H9 (cell line): ENCODE data around the gene FAM53B. TPM values are rescaled to one million over a fixed set of nuclear protein-coding genes. Genes with fewer than 3 reads are reported as not detected.

Experiments used
- DNase-seq: peaks from one replicate; pipeline ENCODE4 v3.0.0-alpha.2; 2017
- H2AFZ ChIP-seq: one replicate; pipeline ENCODE4 v1.6.1; 2013; ENCODE audit warnings: mild to moderate bottlenecking, low read length, control low read depth, moderate library complexity
- H2AK5ac ChIP-seq: 2 replicates; pipeline ENCODE4 v1.6.1; 2013; ENCODE audit warnings: low read length, control low read depth, mixed read lengths; ENCODE audit not compliant: insufficient read length
- H2BK120ac ChIP-seq: one replicate; pipeline ENCODE4 v1.6.1; 2013; ENCODE audit warnings: low read depth, mild to moderate bottlenecking, low read length, control low read depth, inconsistent platforms; ENCODE audit not compliant: poor library complexity, severe bottlenecking
- H2BK12ac ChIP-seq: 2 replicates; pipeline ENCODE4 v1.6.1; 2013; ENCODE audit warnings: low read length, control low read depth, mixed read lengths, low read depth; ENCODE audit not compliant: insufficient read length
- H2BK15ac ChIP-seq: 2 replicates; pipeline ENCODE4 v1.6.1; 2013; ENCODE audit warnings: low read depth, low read length, control low read depth
- H2BK20ac ChIP-seq: one replicate; pipeline ENCODE4 v1.6.1; 2013; ENCODE audit warnings: low read depth, mild to moderate bottlenecking, low read length, control low read depth, inconsistent platforms; ENCODE audit not compliant: poor library complexity, severe bottlenecking
- H2BK5ac ChIP-seq: 2 replicates; pipeline ENCODE4 v1.6.1; 2013; ENCODE audit warnings: low read length, control low read depth, mixed read lengths; ENCODE audit not compliant: insufficient read length
- H3K14ac ChIP-seq: 2 replicates; pipeline ENCODE4 v1.6.1; 2013; ENCODE audit warnings: low read length, control low read depth; ENCODE audit not compliant: insufficient read depth
- H3K18ac ChIP-seq: 2 replicates; pipeline ENCODE4 v1.6.1; 2013; ENCODE audit warnings: low read depth, mild to moderate bottlenecking, mixed read lengths, low read length, control low read depth; ENCODE audit not compliant: insufficient read length
- H3K23ac ChIP-seq: 2 replicates; pipeline ENCODE4 v1.6.1; 2013; ENCODE audit warnings: low read length, control low read depth, mixed read lengths, low read depth; ENCODE audit not compliant: insufficient read length
- H3K23me2 ChIP-seq: 2 replicates; pipeline ENCODE4 v1.6.1; 2013; ENCODE audit warnings: low read depth, mild to moderate bottlenecking, mixed read lengths, low read length, control low read depth; ENCODE audit not compliant: insufficient read length, poor library complexity, severe bottlenecking
- H3K27ac ChIP-seq: 2 replicates; pipeline ENCODE4 v1.5.1; 2013; ENCODE audit warnings: low read length, control low read depth, mixed read lengths, low read depth; ENCODE audit not compliant: insufficient read length
- H3K27me3 ChIP-seq: 2 replicates; pipeline ENCODE4 v1.6.1; 2013; ENCODE audit warnings: low read length, control low read depth, inconsistent platforms; ENCODE audit not compliant: insufficient read depth
- H3K4ac ChIP-seq: 2 replicates; pipeline ENCODE4 v1.6.1; 2013; ENCODE audit warnings: low read depth, mild to moderate bottlenecking, control low read depth, inconsistent platforms, low read length, moderate library complexity
- H3K4me1 ChIP-seq: 2 replicates; pipeline ENCODE4 v1.6.1; 2013; ENCODE audit warnings: low read length, control low read depth, inconsistent platforms; ENCODE audit not compliant: insufficient read depth
- H3K4me2 ChIP-seq: 2 replicates; pipeline ENCODE4 v1.6.1; 2013; ENCODE audit warnings: low read length, control low read depth, mixed read lengths; ENCODE audit not compliant: insufficient read length, insufficient read depth
- H3K56ac ChIP-seq: 2 replicates; pipeline ENCODE4 v1.6.1; 2013; ENCODE audit warnings: low read depth, mild to moderate bottlenecking, mixed read lengths, low read length, control low read depth; ENCODE audit not compliant: insufficient read length
- H3K79me1 ChIP-seq: 2 replicates; pipeline ENCODE4 v1.6.1; 2013; ENCODE audit warnings: low read depth, mild to moderate bottlenecking, moderate library complexity, low read length, control low read depth, inconsistent platforms; ENCODE audit not compliant: insufficient read depth, poor library complexity, severe bottlenecking
- H3K79me2 ChIP-seq: 2 replicates; pipeline ENCODE4 v1.6.1; 2013; ENCODE audit warnings: low read length, control low read depth, inconsistent platforms; ENCODE audit not compliant: insufficient read depth
- H3K9ac ChIP-seq: 2 replicates; pipeline ENCODE4 v1.6.1; 2013; ENCODE audit warnings: low read length, control low read depth, mixed read lengths; ENCODE audit not compliant: insufficient read length; ENCODE audit errors: extremely low read depth
- H3K9me3 ChIP-seq: one replicate; pipeline ENCODE4 v1.6.1; 2013; ENCODE audit warnings: low read depth, low read length, inconsistent platforms; ENCODE audit not compliant: control insufficient read depth
- H3T11ph ChIP-seq: one replicate; pipeline ENCODE4 v1.6.1; 2013; ENCODE audit warnings: mild to moderate bottlenecking, low read length, control low read depth, inconsistent platforms
- H4K20me1 ChIP-seq: one replicate; pipeline ENCODE4 v1.6.1; 2013; ENCODE audit not compliant: control insufficient read depth, insufficient read length, insufficient read depth
- H4K5ac ChIP-seq: 2 replicates; pipeline ENCODE4 v1.6.1; 2013; ENCODE audit warnings: low read depth, mild to moderate bottlenecking, mixed read lengths, low read length, control low read depth; ENCODE audit not compliant: insufficient read length
- H4K8ac ChIP-seq: replicated peaks from 2 replicates; pipeline ENCODE4 v1.6.1; 2013; ENCODE audit warnings: low read length, control low read depth, mixed read lengths, low read depth; ENCODE audit not compliant: insufficient read length
- H4K91ac ChIP-seq: 2 replicates; pipeline ENCODE4 v1.6.1; 2013; ENCODE audit warnings: low read depth, mild to moderate bottlenecking, moderate library complexity, mixed read lengths, low read length, control low read depth; ENCODE audit not compliant: insufficient read length
- H3K27ac Mint-ChIP-seq, 3 experiments: 2 replicates in 2 of 3; 3 replicates in 1 of 3; pipeline ENCODE4 v1.8.0; 2020 to 2021; ENCODE audit warnings: mixed read lengths in 3 of 3, mild to moderate bottlenecking in 1 of 3, moderate library complexity in 1 of 3
- H3K27me3 Mint-ChIP-seq: 2 replicates; pipeline ENCODE4 v1.8.0; 2021; ENCODE audit warnings: low read depth, mild to moderate bottlenecking, moderate library complexity, mixed read lengths
- H3K36me3 Mint-ChIP-seq, 3 experiments: 2 replicates in 2 of 3; 3 replicates in 1 of 3; pipeline ENCODE4 v1.8.0; 2020 to 2021; ENCODE audit warnings: low read depth in 3 of 3, mixed read lengths in 3 of 3; ENCODE audit not compliant: insufficient read depth in 1 of 3
- H3K4me1 Mint-ChIP-seq, 2 experiments: 2 replicates each; pipeline ENCODE4 v1.8.0; 2020; ENCODE audit warnings: mixed read lengths in 2 of 2
- H3K4me3 Mint-ChIP-seq, 2 experiments: 2 replicates in 1 of 2; 3 replicates in 1 of 2; pipeline ENCODE4 v1.8.0; 2020 to 2021; ENCODE audit warnings: mild to moderate bottlenecking in 2 of 2, mixed read lengths in 2 of 2, moderate library complexity in 1 of 2
- H3K9me3 Mint-ChIP-seq, 2 experiments: 2 replicates in 1 of 2; 3 replicates in 1 of 2; pipeline ENCODE4 v1.8.0; 2020; ENCODE audit warnings: mild to moderate bottlenecking in 2 of 2, mixed read lengths in 2 of 2, moderate library complexity in 1 of 2
- WGBS: extraction: QIAGEN DNeasy Blood & Tissue Kit; methylation state at CpG from one replicate; pipeline ENCODE4 v1.1.7; 2013; ENCODE audit warnings: missing lambda C conversion rate, low lambda C conversion rate, mixed read lengths; ENCODE audit not compliant: insufficient read length; ENCODE audit errors: extremely low coverage; 5-methylcytosine and 5-hydroxymethylcytosine counted together
- total RNA-seq: library from RNA; stranded (reverse); gene quantifications from 2 replicates; pipeline ENCODE4 v1.2.1, GENCODE V29; 2021
- TF ChIP-seq, protein P1 (sequence below): fragments of 200-600 bp; sonication (generic); conservative IDR thresholded peaks from 3 replicates; pipeline ENCODE4 v1.8.0; 2021; ENCODE audit warnings: antibody characterized with exemption, mild to moderate bottlenecking

FAM53B gene
- total RNA-seq, 1 experiment from 2014 or later, result 11.5 TPM

DNA sequence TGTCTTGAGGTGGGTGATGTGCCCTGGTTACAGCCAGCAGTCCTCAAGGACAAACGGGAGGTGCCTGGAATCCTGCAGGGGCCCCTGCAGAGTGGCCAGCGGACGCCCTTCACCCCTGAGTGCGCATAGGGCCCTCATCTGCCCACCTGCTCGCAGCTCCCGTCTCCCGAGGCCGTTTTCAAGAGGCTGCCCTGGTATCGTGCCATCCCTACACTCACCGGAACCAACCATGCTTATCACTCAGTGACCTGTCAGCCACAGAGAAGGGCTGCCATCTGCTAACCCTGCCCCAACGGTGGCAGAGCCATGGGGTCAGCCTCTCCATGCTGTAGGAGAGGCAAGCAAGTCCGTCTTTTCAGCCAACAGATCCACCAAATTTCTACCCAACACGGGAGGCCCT is 122.0 kb downstream of the FAM53B start:
- no peak overlapping the region for H2AK5ac ChIP-seq
- H3K27me3 ChIP-seq, result no peaks in the 10 kb centered on the region
- H3K36me3 Mint-ChIP-seq, result no peaks in the 10 kb centered on the region; a peak in 1 of 7 replicates
- H4K91ac ChIP-seq, result no peak overlapping the region
- H3K9me3 ChIP-seq, result no peaks in the 10 kb centered on the region
- TF ChIP-seq, protein P1, sequence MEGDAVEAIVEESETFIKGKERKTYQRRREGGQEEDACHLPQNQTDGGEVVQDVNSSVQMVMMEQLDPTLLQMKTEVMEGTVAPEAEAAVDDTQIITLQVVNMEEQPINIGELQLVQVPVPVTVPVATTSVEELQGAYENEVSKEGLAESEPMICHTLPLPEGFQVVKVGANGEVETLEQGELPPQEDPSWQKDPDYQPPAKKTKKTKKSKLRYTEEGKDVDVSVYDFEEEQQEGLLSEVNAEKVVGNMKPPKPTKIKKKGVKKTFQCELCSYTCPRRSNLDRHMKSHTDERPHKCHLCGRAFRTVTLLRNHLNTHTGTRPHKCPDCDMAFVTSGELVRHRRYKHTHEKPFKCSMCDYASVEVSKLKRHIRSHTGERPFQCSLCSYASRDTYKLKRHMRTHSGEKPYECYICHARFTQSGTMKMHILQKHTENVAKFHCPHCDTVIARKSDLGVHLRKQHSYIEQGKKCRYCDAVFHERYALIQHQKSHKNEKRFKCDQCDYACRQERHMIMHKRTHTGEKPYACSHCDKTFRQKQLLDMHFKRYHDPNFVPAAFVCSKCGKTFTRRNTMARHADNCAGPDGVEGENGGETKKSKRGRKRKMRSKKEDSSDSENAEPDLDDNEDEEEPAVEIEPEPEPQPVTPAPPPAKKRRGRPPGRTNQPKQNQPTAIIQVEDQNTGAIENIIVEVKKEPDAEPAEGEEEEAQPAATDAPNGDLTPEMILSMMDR, result no peak
- H3K27ac Mint-ChIP-seq, result no peak overlapping the region
- H2BK120ac ChIP-seq, result no peak overlapping the region
- H3K4me3 Mint-ChIP-seq, result no peak overlapping the region
- H2AFZ ChIP-seq, result no peak overlapping the region
- peaks cover 3% of the 10 kb centered on the region; the same call in 1 of the 2 replicates for H3K4me1 ChIP-seq
- H3K23ac ChIP-seq, result no peak overlapping the region
- no peaks in the 10 kb centered on the region for H4K20me1 ChIP-seq
- no peak overlapping the region for H2BK20ac ChIP-seq
- H2BK5ac ChIP-seq, result no peak overlapping the region
- peaks cover 8 to 17% of the 10 kb centered on the region in 2 experiments for H3K4me1 Mint-ChIP-seq
- no peak overlapping the region for H4K5ac ChIP-seq
- H3K9ac ChIP-seq, result no peak overlapping the region
- no peak for DNase-seq
- H2BK12ac ChIP-seq, result no peak overlapping the region
- H3K18ac ChIP-seq, result no peak overlapping the region
- no peaks in the 10 kb centered on the region for H3K23me2 ChIP-seq
- H3K4me2 ChIP-seq, result no peak overlapping the region
- H3K56ac ChIP-seq, result no peak overlapping the region
- no peak overlapping the region for H3K27ac ChIP-seq
- no peak overlapping the region for H4K8ac ChIP-seq
- no peak overlapping the region for H3K4ac ChIP-seq
- no peak overlapping the region for H2BK15ac ChIP-seq
- H3K27me3 Mint-ChIP-seq, result no peaks in the 10 kb centered on the region
- H3K14ac ChIP-seq, result no peak overlapping the region; the same call in 1 of the 2 replicates
- H3T11ph ChIP-seq, result no peak overlapping the region
- H3K79me2 ChIP-seq, result no peaks in the 10 kb centered on the region
- no peaks in the 10 kb centered on the region for H3K9me3 Mint-ChIP-seq
- H3K79me1 ChIP-seq, result no peaks in the 10 kb centered on the region
- no CpG with 5 or more reads among the region's 13 CpGs for WGBS
